Inferior parietal cortex (tissue), 1 donor: ENCODE data around the gene ILF2.
"Not testable (repeated sequence)": the region's sequence is repeated elsewhere in the genome, so short reads cannot be mapped to it uniquely, and the experiment has no call there.

ENCODE experiments used
- DNase-seq: peaks from one replicate; pipeline ENCODE4 v3.0.0-alpha.2; 2016; ENCODE audit errors: extremely low spot score

ILF2 gene

DNA sequence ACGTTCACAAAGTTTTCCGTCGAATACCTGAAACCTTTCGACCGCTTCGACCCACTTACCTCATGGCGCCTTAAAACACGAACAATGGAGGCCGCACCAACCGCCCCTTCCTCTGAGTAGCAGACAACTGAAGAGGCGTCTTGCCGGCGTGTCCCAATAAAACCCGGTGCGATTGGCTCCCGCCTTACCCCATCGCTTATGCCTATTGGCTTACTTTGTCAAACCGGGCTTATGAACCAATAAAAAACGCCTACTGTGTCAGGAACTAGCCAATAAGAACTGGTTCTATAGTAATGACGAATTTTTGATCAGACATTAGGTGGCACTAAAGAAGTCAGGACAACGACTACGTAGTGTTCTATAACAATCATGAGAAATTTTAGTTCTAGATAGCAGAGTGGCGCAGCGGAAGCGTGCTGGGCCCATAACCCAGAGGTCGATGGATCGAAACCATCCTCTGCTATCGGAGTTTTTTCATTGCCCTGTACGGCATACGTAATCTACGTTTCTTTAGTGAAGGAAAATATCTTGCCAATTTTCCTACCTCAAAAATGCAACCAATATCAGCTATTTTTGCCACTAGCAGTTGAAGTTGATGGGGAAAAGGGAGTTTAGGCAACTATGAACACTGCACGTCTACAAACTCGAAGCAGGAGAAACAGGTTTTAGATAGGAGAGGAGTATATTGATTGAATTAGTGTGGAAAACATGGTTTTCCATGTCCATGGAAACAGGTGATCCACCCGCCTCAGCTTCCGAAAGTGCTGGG lies at the start of gene ILF2:
TSS of gene ILF2 (minus strand) at position 135 of the 769 bp plus-strand sequence. CDS start at position 64, 71 bp downstream.
- DNase-seq: peak; percentile 100

- no peak for DNase-seq
Observed at GRCh38 chr1:153717330-153717729, 46.5 kb upstream of the ILF2 start.

- DNase-seq: not testable (repeated sequence)
Observed at GRCh38 chr1:153716211-153716610, 45.4 kb upstream of the ILF2 start.

DNA sequence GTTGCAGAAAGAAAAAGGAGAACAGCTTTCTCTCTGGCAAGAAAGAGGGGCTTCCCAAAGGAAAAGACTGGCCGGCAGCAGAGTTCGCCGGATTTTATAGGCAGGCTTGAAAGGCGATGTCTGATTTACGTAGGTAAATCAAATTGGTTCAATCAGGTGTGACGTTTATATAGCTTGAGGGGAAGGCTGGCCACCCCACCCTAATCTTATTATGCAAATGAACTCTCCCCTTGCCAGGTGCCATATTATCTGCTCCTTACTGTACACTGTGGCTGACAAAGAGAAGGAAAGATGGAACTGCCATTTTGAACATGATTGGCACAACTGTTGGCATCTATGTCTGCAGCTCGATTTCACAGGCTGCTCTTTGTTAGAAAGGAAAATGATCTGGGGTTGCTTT lies 40.2 kb upstream of the ILF2 start:
- DNase-seq: no peak

DNA sequence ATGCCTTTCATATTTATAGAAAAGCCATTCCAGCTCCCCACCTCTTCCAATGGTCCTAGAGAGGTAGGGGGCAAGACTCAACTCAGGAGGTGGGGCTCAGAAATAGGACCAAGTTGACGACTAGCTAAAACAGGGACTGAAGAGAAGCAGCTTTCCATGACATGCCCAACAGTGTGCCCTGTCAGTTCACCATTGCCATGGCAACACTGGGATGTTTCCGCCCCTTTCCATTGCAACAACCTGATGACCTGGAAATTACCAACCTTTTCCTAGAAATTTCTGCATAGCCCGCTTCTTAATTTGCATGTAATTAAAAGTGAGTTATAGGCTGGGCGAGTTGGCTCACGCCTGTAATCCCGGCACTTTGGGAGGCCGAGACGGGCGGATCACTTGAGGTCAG lies 34.7 kb upstream of the ILF2 start:
- DNase-seq: no peak

DNA sequence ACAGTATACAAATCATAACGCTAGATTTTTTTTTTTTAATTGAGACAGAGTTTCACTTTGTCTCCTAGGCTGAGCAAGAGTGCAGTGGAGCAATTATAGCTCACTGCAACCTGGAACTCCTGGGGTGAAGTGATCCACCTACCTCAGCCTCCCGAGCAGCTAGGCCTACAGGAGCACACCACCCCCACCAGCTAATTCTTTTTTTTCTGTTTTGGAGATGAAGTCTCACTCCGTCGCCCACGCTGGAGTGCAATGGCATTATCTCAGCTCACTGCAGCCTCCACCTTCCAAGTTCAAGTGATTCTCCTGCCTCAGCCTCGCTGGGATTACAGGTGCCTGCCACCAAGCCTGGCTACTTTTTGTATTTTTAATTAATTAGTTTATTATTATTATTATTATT lies 29.0 kb upstream of the ILF2 start:
- DNase-seq: no peak

- no peak for DNase-seq
Observed at GRCh38 chr1:153698923-153699714, 28.3 kb upstream of the ILF2 start.

DNA sequence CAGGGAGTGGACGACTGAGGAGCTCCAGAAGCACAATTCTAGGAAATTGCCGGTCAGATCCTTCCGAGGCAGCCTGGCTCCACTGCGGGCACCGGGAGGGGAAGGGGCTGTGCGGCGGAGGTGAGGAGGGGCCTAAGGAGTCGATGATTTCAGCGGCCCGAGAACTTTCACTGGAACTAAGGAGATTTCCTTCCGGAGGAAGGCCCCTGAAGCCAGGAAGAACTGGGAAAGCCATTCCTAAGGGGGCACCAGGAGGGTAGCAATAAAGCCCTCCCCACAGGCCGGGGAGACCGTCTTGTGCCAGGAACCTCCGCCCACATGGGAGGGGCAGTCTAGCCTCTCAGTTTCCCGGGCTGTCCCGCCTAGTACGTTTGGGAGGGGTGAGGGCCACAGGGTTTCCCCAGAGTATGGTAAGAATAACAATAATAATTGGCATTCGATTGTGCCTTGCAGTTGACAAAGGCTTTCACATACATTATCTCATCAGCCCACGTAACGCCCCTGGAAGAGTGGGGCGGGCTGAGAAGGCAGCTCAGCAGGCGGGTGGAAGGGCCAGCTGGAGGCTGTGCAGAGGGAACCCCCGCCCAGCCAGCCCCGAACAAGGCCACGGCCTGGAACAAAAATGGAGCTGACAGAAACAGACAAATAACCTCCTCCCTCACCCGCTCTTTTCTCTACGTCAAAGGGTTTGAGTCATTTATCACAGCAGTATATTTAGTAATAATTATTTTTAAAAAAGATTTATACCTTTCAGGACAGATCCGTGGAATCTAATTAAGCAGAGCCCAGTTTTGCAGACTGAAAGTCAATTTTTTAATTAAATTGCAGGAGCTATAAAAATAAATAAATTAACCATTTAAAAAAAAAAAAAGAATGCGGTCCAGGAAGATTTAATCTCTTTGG lies 27.5 kb upstream of the ILF2 start:
- DNase-seq: no peak

GRCh38 chr1:153697191-153698019 lies 26.6 kb upstream of the ILF2 start:
- DNase-seq: no peak

DNA sequence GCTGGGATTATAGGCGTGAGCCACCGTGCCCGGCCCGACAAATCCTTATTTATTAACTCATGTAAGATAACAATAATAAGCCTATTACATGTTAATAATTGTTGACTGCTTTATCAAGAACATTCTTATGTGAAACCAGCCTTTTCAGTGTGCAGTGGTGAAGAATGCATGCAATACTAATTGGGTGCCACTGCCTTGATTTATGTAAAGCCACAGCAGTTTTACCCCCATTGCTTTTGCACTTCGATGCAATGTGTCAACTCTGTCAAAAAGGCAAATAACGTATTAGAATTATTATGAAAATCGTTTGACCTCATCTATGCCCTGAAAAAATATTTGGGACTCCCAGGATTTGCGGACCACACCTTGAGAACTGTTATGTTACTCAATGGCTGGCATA lies 25.9 kb upstream of the ILF2 start:
- DNase-seq: no peak

GRCh38 chr1:153693466-153693865 lies 22.7 kb upstream of the ILF2 start:
- no peak for DNase-seq

DNA sequence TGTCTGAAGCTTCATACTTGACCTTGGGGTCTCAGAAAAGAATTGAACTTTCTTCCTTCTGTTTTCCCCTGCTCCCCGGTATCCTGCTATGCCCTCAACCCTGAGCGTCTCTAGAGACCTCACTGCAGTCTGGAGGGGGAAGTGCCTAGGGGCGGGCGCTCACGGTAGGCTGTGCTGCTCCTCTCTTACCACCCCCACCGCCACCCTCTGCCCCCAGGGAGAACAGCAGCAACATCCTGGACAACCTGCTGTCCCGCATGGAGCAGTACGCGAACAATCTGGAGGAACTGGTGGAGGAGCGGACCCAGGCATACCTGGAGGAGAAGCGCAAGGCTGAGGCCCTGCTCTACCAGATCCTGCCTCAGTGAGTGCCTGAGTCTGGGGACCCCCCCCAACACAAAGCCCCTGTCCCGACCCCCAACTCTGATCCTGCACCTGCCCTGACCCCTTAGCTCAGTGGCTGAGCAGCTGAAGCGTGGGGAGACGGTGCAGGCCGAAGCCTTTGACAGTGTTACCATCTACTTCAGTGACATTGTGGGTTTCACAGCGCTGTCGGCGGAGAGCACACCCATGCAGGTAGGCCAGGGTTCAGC lies 18.0 kb upstream of the ILF2 start:
- no peak for DNase-seq

DNA sequence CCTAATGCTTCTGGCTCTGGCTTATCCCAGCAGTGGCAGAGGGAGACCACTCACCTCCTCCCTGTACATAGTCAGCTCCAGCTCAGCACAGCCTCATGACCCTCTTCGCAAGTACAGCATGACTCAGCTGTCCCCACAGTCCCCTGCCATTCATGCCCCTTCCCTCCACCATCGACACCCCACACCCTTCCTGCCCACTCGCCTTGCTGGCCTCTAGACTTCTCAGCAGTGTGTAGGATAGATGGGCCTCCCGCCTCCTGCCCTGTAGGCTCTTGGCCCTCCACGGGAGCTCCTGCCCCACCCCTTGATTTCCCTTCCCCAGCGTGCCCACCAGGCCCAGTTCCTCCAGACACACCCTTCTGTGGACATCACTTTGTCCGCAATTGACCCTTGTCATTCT lies 17.5 kb upstream of the ILF2 start:
- no peak for DNase-seq

- DNase-seq: no peak
Observed at GRCh38 chr1:153687346-153688125, 16.7 kb upstream of the ILF2 start.

DNA sequence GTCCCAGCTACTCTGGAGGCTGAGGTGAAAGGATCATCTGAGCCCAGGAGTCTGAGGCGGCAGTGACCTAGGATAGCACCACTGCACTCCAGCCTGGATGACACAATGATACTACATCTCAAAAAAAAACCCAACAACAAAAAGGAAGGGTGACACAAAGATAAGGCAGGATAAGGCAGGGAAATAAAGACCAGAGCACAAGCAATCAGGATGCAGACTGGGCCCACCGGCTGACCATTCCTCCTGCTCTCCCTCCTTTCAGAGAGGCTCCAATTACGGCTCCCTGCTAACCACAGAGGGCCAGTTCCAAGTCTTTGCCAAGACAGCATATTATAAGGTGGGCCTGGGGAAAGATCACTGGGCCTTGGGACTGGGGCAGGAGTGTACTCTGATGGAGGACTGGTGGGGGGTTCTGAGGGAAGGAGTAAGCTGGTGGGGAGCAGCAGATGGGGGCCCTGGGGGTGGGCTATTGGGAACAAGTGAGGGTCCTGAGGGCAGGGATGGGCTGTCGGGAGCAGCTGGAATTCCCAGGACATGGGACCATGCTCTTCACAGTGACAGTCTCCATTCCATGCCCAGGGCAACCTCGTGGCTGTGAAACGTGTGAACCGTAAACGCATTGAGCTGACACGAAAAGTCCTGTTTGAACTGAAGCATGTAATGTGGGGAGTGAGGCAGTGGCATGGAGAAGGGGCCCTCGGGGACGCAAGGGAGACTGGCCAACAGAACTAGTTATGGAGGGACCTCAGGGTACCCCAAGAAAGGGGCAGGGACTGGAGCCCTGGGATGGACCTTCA lies 14.9 kb upstream of the ILF2 start:
- DNase-seq: no peak

DNA sequence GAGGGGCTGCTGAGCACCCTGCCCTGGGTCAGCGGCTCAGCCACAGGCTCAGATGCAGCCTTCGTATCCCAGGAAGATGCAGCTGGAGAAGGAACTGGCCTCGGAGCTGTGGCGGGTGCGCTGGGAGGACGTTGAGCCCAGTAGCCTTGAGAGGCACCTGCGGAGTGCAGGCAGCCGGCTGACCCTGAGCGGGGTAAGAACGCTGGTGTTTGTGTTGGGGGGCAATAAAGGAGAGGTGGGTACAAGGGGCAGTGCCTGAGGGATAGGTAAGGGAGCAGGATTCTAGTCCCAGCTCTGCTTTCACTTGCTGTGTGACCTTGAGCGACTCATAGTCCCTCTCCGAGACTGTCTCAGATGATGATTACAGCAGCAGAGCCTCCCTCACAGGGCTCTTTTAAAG lies 14.1 kb upstream of the ILF2 start:
- no peak for DNase-seq

DNA sequence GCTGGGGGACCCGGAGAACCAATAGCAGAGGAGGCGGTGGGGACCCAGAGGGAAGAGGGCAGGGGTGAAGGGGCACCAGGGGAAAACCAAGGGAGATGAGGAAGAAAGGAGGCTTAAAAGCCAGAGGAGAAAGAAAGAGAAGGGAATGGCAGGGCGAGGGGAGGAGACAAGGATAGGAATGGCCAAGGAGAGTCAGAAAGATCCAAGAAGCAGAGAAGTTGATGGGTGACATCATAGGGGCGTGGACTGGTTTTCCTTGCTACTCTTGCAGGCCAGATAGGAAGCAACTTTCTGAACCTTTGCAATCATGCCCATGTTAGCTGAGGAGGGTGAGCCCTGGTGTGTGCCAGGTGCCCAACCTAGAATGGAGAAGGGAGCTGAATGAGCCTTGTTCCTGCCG lies 13.1 kb upstream of the ILF2 start:
- no peak for DNase-seq

DNA sequence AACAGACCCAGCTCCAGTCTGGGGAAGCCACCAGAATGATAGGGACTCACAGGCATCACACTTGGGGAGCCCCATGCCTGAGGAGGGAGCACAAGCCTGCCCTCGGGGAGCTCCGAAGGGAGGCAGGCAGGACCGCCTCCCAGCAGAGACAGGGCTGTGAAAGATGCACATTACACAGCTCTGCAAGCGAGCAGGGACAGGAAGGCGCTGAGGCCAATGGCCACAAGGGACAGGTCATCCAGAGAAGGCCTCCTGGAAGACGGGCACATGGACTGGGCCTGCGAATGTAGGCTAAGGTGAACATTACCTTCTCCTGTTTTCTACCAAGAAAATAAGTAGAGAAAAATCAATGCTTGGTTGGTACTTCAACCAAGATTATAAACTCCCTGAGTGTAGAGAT lies 11.9 kb upstream of the ILF2 start:
- no peak for DNase-seq

DNA sequence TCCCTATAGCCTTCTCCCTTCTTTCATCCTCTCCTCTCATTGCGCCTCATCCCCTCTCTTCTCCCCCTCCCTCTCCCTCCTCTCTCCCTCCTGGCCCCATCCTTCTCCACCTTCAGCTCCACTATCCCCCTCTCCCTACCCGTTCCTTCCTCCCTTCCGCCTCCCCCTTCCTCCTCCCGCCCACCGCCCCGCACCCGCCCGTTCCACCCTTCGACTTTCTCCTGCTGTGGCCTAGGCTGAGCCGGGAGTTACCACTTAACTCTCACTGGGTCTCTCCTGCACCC lies 9.3 kb upstream of the ILF2 start:
- DNase-seq: no peak
